ENCODE data around the gene COX11.

COX11 gene

DNA sequence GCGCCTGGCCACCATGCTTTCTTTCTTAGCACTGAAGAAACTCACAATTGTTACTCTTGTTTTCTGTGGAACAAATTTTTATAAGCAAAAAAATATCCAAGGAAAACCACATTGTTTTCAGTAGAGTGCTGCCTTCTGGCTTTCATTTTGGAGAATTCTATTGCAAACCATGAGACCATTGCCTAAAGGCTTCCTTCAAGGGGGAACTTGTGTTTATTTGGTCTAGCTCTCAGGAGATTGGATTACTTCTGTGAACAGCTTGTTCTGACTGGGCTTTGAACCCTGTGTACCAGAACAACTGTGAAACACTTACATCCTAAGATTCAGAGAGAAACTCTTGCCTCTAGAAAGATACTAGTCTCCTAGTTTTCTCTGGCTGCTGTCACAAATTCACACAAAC lies 35.7 kb downstream of the COX11 start:
- TF ChIP-seq, protein P1, sequence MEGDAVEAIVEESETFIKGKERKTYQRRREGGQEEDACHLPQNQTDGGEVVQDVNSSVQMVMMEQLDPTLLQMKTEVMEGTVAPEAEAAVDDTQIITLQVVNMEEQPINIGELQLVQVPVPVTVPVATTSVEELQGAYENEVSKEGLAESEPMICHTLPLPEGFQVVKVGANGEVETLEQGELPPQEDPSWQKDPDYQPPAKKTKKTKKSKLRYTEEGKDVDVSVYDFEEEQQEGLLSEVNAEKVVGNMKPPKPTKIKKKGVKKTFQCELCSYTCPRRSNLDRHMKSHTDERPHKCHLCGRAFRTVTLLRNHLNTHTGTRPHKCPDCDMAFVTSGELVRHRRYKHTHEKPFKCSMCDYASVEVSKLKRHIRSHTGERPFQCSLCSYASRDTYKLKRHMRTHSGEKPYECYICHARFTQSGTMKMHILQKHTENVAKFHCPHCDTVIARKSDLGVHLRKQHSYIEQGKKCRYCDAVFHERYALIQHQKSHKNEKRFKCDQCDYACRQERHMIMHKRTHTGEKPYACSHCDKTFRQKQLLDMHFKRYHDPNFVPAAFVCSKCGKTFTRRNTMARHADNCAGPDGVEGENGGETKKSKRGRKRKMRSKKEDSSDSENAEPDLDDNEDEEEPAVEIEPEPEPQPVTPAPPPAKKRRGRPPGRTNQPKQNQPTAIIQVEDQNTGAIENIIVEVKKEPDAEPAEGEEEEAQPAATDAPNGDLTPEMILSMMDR (IDR thresholded peaks at IDR 0.05; ENCODE audit: insufficient read depth, low read length, missing control alignments) = no peak
- POLR2A ChIA-PET = no interaction called here
- CTCF ChIA-PET = no interaction called here

GRCh38 chr17:54927525-54927924 lies 40.9 kb downstream of the COX11 start:
- TF ChIP-seq, protein P1 (IDR thresholded peaks at IDR 0.05; ENCODE audit: insufficient read depth, low read length, missing control alignments) = no peak
- no peak overlapping the region for H3K4me3 ChIP-seq (ENCODE audit: low read depth, low read length)
- no peak for DNase-seq (ENCODE audit: low read depth, low spot score)
- POLR2A ChIA-PET = no interaction called here
- CTCF ChIA-PET = interaction anchor here (0.6 kb wide), 1 partner anchor 65 kb away, joined by 3 read pairs; no protein-coding TSS in a partner anchor

More for the DNA sequence above, 35.7 kb downstream of the COX11 start:
- no peak overlapping the region for H3K4me3 ChIP-seq (ENCODE audit: low read depth, low read length)
- no peak for DNase-seq (ENCODE audit: low read depth, low spot score)

GRCh38 chr17:54924405-54924804 lies 44.0 kb downstream of the COX11 start:
- no peak for DNase-seq (ENCODE audit: low read depth, low spot score)
- POLR2A ChIA-PET = no interaction called here
- H3K4me3 ChIP-seq (ENCODE audit: low read depth, low read length) = no peak overlapping the region
- CTCF ChIA-PET = no interaction called here
- TF ChIP-seq, protein P1 (IDR thresholded peaks at IDR 0.05; ENCODE audit: insufficient read depth, low read length, missing control alignments) = no peak

- TF ChIP-seq, protein P1 (IDR thresholded peaks at IDR 0.05; ENCODE audit: insufficient read depth, low read length, missing control alignments) = no peak
- POLR2A ChIA-PET = no interaction called here
- no peak for DNase-seq (ENCODE audit: low read depth, low spot score)
- H3K4me3 ChIP-seq (ENCODE audit: low read depth, low read length) = no peak overlapping the region
- CTCF ChIA-PET = no interaction called here
Observed at GRCh38 chr17:54920819-54921218, 47.6 kb downstream of the COX11 start.

DNA sequence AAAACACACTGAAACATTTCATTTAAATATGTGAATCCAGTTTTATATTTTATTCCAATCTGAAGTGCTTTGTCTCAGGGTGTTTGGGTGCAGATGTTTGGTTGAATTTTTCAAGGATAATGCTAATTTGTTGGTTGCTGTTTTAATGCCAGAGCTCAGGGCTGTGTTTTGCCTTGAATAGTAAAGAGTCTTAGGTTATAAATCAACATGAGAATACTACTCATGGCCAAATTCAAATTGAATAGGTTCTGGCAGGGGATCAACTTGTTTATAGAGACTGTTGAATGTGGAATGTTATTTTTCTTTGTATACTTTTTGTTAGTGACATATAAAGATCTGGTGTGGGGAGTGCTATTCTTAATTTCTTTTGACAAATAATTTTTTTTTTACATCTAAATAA lies 49.0 kb downstream of the COX11 start:
- ChIA-PET POLR2A (no interaction called here), CTCF (no interaction called here)
- no peak overlapping the region for H3K4me3 ChIP-seq (ENCODE audit: low read depth, low read length)
- DNase-seq (ENCODE audit: low read depth, low spot score) = no peak
- TF ChIP-seq, protein P1 (IDR thresholded peaks at IDR 0.05; ENCODE audit: insufficient read depth, low read length, missing control alignments) = no peak

GRCh38 chr17:54916721-54917120 lies 51.7 kb downstream of the COX11 start:
- TF ChIP-seq, protein P1 (IDR thresholded peaks at IDR 0.05; ENCODE audit: insufficient read depth, low read length, missing control alignments) = no peak
- CTCF ChIA-PET = no interaction called here
- POLR2A ChIA-PET = no interaction called here
- no peak overlapping the region for H3K4me3 ChIP-seq (ENCODE audit: low read depth, low read length)
- DNase-seq (ENCODE audit: low read depth, low spot score) = no peak
